AG09309 (cell line): Measurements from ENCODE around the gene EPDR1.

Experiments
- DNase-seq: peaks from one replicate; pipeline ENCODE4 v3.0.0-alpha.2; 2010; ENCODE audit warnings: low read depth
- H3K4me3 ChIP-seq: 2 replicates; pipeline ENCODE4 v1.5.1; 2011; ENCODE audit warnings: mild to moderate bottlenecking, low read depth, low read length, moderate library complexity; ENCODE audit not compliant: control insufficient read depth
- TF ChIP-seq, protein P1 (sequence below): IDR thresholded peaks from 2 replicates; pipeline ENCODE4 v1.5.1; 2011; ENCODE audit warnings: mild to moderate bottlenecking, low read depth, low read length, inconsistent platforms; ENCODE audit not compliant: insufficient read depth, control insufficient read depth; ENCODE audit errors: missing control alignments

Gene EPDR1

DNA sequence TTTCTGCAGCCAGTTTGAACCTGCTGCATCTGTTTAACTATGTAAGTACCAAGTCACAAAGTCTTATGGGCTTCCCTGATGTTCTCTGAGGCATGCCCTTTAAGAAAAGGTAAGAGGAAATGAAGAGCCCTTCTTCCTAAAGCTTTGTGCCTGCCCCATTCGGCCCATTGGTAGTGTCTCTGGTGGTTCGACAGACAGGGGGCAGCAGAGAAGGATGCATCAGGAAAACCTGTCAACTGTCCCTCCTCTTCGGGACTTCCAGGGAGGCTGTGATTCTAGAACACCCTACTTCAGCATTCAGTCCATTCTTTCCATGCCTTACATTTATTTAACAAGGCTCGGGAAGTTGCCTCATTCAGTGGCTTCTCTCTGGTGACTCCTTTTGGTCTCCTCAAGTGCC lies 1.9 kb upstream of the EPDR1 start:
- TF ChIP-seq, protein P1, sequence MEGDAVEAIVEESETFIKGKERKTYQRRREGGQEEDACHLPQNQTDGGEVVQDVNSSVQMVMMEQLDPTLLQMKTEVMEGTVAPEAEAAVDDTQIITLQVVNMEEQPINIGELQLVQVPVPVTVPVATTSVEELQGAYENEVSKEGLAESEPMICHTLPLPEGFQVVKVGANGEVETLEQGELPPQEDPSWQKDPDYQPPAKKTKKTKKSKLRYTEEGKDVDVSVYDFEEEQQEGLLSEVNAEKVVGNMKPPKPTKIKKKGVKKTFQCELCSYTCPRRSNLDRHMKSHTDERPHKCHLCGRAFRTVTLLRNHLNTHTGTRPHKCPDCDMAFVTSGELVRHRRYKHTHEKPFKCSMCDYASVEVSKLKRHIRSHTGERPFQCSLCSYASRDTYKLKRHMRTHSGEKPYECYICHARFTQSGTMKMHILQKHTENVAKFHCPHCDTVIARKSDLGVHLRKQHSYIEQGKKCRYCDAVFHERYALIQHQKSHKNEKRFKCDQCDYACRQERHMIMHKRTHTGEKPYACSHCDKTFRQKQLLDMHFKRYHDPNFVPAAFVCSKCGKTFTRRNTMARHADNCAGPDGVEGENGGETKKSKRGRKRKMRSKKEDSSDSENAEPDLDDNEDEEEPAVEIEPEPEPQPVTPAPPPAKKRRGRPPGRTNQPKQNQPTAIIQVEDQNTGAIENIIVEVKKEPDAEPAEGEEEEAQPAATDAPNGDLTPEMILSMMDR, result peak; percentile 10
- no peak for DNase-seq
- no peak overlapping the region for H3K4me3 ChIP-seq

DNA sequence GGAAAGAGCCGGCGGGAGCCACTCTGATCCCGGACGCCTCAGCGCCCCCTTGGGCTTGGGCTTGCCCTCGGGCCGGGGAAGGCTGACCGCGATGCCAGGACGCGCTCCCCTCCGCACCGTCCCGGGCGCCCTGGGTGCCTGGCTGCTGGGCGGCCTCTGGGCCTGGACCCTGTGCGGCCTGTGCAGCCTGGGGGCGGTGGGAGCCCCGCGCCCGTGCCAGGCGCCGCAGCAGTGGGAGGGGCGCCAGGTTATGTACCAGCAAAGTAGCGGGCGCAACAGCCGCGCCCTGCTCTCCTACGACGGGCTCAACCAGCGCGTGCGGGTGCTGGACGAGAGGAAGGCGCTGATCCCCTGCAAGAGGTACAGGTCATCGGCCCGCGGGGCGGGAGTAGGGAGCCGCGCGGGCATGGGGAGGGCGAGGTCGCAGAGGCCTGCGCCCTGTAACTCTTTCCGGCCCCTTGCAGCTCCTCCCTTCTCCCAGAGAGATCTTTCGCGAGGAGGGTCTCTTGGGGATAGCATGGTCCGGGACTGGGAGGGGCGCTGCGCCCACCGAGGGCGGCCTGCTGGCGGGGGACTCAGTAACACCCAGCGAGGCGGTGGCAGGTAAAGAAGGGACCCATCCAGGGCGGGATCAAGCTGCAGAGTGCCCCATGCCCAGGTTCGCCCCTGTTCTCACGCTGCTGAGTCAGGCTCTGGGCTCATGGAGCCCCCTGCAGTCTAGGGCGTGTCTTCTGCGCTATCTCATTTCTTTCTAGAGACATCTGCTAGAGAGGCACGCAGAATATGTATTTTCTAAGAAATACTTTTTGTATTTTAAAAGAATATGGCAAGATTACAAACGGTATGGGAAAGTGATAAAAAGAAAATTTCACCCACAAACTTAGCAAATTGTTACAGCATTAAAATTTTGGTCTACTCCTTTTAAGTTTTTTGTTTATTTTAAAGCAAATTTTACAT lies 687 bp downstream of the EPDR1 start:
- TF ChIP-seq, protein P1, result peak; percentile 19
- DNase-seq, result no peak
- H3K4me3 ChIP-seq, result peak overlapping the region; percentile 76

DNA sequence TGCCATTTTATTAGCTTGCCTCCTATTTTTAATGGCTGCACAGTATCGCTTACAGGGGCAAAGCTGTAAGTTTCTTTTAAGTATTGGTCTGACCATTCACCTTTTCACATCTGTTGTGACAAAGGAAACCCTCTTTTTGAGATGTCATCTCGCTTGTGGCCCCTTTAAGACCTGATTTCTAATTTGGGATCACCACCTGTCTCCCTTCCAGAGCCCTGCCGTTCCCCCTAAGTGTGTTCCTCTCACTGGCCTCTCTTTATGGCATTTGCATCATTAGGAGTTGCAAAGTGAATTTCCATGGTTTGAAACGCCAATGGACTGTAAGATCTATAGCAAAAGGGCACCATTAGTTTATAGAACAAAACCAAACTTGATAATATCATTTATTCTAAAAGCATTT lies 1.4 kb downstream of the EPDR1 start:
- H3K4me3 ChIP-seq, result no peak overlapping the region
- TF ChIP-seq, protein P1, result no peak

DNA sequence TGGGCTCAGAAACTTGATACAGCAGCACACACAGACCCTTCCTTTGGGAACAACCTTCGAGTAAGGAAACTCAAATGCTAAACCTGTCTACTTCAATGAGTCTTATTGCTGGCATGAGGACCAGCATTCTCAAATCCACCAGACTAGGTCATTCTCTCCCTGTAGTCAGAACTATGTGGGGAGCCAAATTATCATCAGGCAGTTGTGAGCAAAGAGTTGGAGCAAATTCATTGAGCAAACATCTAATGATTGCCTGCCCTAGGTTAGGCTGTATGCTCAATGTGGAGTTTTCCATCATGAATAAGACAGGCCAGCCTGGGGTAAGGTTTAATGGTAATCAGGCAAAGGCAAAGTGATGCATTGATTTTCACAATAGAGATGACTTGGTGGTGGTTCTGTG lies 3.6 kb downstream of the EPDR1 start:
- no peak overlapping the region for H3K4me3 ChIP-seq
- TF ChIP-seq, protein P1, result no peak
- no peak for DNase-seq

More for the DNA sequence above, 1.4 kb downstream of the EPDR1 start:
- DNase-seq, result no peak

DNA sequence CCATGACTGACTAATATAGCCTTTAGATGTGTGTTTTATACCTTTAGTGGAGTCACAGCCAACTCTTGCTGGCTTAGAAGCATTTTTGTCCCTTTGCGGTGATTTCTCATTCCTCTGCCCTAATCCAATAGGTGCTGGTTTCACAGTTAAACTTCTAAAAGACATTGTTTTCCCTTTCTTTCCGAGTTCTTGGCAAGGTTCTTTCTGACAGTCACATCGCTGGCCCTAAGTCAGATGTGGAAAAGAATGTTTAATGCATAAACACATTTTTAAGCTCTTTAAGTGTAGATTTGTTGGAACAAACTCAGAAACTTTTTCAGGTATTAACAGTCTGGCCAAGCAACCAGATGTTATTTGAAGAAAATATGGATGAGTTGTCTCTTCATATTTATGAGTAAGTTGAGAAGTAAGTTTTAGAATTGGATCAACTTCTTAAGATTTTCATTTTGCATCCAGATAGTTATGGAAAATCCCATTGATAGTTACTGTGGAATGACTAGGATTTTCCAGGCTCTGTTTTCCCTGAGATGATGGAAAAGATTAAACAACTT lies 4.1 kb downstream of the EPDR1 start:
- TF ChIP-seq, protein P1, result no peak
- no peak for DNase-seq
- H3K4me3 ChIP-seq, result no peak overlapping the region

DNA sequence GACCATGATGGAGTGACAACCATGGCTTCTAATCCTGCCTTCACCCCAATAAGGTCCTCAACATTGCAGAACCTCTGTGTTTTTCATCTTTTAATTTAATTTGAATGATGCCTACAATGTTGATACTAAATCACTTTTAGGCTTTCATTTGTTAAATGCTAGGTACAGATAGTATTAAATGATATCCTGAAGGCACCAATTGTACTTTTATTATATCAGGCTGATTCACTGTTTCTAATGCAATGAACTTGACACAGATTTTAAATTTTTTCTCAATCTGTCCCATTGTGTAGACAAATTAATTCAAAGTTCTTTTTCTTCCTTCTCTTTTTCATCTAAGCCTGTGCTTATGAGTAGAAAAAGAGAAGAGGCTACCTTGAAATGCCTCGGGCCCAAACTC lies 5.2 kb downstream of the EPDR1 start:
- no peak for DNase-seq
- no peak overlapping the region for H3K4me3 ChIP-seq
- TF ChIP-seq, protein P1, result no peak
